Stimulated activated CD8-positive, alpha-beta memory T cell treated with anti-CD3 and anti-CD28 coated beads, Interleukin-7, amount 100 ng/mL, for 4 hours (primary cell): ENCODE data around the gene TTC27.

Experiments used
- DNase-seq, 2 donors: peaks; one replicate each; pipeline ENCODE4 v3.0.0-alpha.2; 2020; ENCODE audit warnings: low read depth in 2 of 2

Gene TTC27

GRCh38 chr2:32668254-32668653 is 40.4 kb downstream of the TTC27 start:
- no peak for DNase-seq

- no peak for DNase-seq
Measured at GRCh38 chr2:32671885-32672533, 44.2 kb downstream of the TTC27 start.

GRCh38 chr2:32678825-32679224 is 51.0 kb downstream of the TTC27 start:
- DNase-seq, result no peak

- no peak for DNase-seq
Measured at GRCh38 chr2:32680942-32681341, 53.1 kb downstream of the TTC27 start.

GRCh38 chr2:32683520-32684086 is 55.8 kb downstream of the TTC27 start:
- DNase-seq, result no peak

GRCh38 chr2:32688541-32688940 is 60.7 kb downstream of the TTC27 start:
- DNase-seq, result no peak

- DNase-seq, result no peak
Measured at GRCh38 chr2:32691678-32692077, 63.8 kb downstream of the TTC27 start.

GRCh38 chr2:32696439-32696838 is 68.6 kb downstream of the TTC27 start:
- no peak for DNase-seq

GRCh38 chr2:32697156-32697555 is 69.3 kb downstream of the TTC27 start:
- DNase-seq, result no peak

GRCh38 chr2:32699151-32699550 is 71.3 kb downstream of the TTC27 start:
- no peak for DNase-seq

GRCh38 chr2:32701806-32702205 is 74.0 kb downstream of the TTC27 start:
- no peak for DNase-seq

- no peak for DNase-seq
Measured at GRCh38 chr2:32702303-32703064, 74.6 kb downstream of the TTC27 start.

- DNase-seq, result no peak
Measured at GRCh38 chr2:32706815-32707579, 79.1 kb downstream of the TTC27 start.

- no peak for DNase-seq
Measured at GRCh38 chr2:32711219-32711618, 83.4 kb downstream of the TTC27 start.

GRCh38 chr2:32711908-32712501 is 84.2 kb downstream of the TTC27 start:
- DNase-seq, result no peak

- no peak for DNase-seq
Measured at GRCh38 chr2:32712870-32713269, 85.0 kb downstream of the TTC27 start.

- DNase-seq, result no peak
Measured at GRCh38 chr2:32714521-32714920, 86.7 kb downstream of the TTC27 start.

- no peak for DNase-seq
Measured at GRCh38 chr2:32715391-32715841, 87.6 kb downstream of the TTC27 start.

GRCh38 chr2:32715981-32716380 is 88.1 kb downstream of the TTC27 start:
- no peak for DNase-seq

- no peak for DNase-seq
Measured at GRCh38 chr2:32716598-32716997, 88.7 kb downstream of the TTC27 start.

GRCh38 chr2:32718752-32719151 is 90.9 kb downstream of the TTC27 start:
- DNase-seq, result no peak

- DNase-seq, result no peak
Measured at GRCh38 chr2:32719430-32719829, 91.6 kb downstream of the TTC27 start.
